HG03469 (cell line): ENCODE measurements around the gene FCHO1.
"Not testable (repeated sequence)": the region's sequence is repeated elsewhere in the genome, so short reads cannot be mapped to it uniquely, and the experiment has no call there.

Source experiments
- ATAC-seq: cut with Tn5 transposase; IDR thresholded peaks from one replicate; pipeline ENCODE4 v1.9.1; 2021; ENCODE audit warnings: mild to moderate bottlenecking, moderate library complexity, moderate number of reproducible peaks; ENCODE audit not compliant: unreplicated experiment

FCHO1 gene

GRCh38 chr19:17758515-17758914, 7.2 kb downstream of the FCHO1 start:
- ATAC-seq = no peak

GRCh38 chr19:17761148-17761547, 9.9 kb downstream of the FCHO1 start:
- no peak for ATAC-seq

- no peak for ATAC-seq
These were observed 11.4 kb downstream of the FCHO1 start for GRCh38 chr19:17762505-17763229.

GRCh38 chr19:17764348-17764747, 13.1 kb downstream of the FCHO1 start:
- ATAC-seq = no peak

GRCh38 chr19:17765069-17765618, 13.9 kb downstream of the FCHO1 start:
- ATAC-seq = no peak

- ATAC-seq = no peak
These were observed 15.4 kb downstream of the FCHO1 start for GRCh38 chr19:17766543-17767131.

- ATAC-seq = no peak
These were observed 16.3 kb downstream of the FCHO1 start for GRCh38 chr19:17767559-17767958.

GRCh38 chr19:17770613-17771012, 19.3 kb downstream of the FCHO1 start:
- ATAC-seq = no peak

GRCh38 chr19:17772172-17772571, 20.9 kb downstream of the FCHO1 start:
- no peak for ATAC-seq

- ATAC-seq = no peak
These were observed 24.1 kb downstream of the FCHO1 start for GRCh38 chr19:17775245-17775927.

GRCh38 chr19:17775991-17776803, 24.9 kb downstream of the FCHO1 start:
- ATAC-seq = no peak

- ATAC-seq = not testable (repeated sequence)
These were observed 26.6 kb downstream of the FCHO1 start for GRCh38 chr19:17777840-17778239.

GRCh38 chr19:17778251-17778967, 27.1 kb downstream of the FCHO1 start:
- ATAC-seq = no peak

- ATAC-seq = no peak
These were observed 28.0 kb downstream of the FCHO1 start for GRCh38 chr19:17778968-17779929.

- ATAC-seq = no peak
These were observed 29.5 kb downstream of the FCHO1 start for GRCh38 chr19:17780781-17781180.

GRCh38 chr19:17783721-17784120, 32.4 kb downstream of the FCHO1 start:
- ATAC-seq = not testable (repeated sequence)

- no peak for ATAC-seq
These were observed 33.1 kb downstream of the FCHO1 start for GRCh38 chr19:17784201-17785008.

- no peak for ATAC-seq
These were observed 36.1 kb downstream of the FCHO1 start for GRCh38 chr19:17787274-17787913.
